K562 (cell line): ENCODE data around the gene RPL26. TPM values are rescaled to one million over a fixed set of nuclear protein-coding genes. Genes with fewer than 3 reads are reported as not detected.

Experiments used
- CBX2 ChIP-seq: fragments of 200-600 bp; sonication (generic); IDR thresholded peaks from one replicate; pipeline ENCODE4 v1.6.1; 2012; ENCODE audit warnings: mild to moderate bottlenecking, low read length, inconsistent platforms; ENCODE audit not compliant: insufficient read depth, poor library complexity, severe bottlenecking
- HNRNPUL1 ChIP-seq: fragments of 200-400 bp; formaldehyde crosslinking; IDR thresholded peaks from 2 replicates; pipeline ENCODE4 v1.6.1; 2017; ENCODE audit warnings: low read length
- NCOA1 ChIP-seq: fragments of 450-650 bp; IDR thresholded peaks from 2 replicates; pipeline ENCODE4 v1.6.1; 2016; ENCODE audit warnings: low read depth
- PHB ChIP-seq: fragments of 250-450 bp; sonication (Bioruptor Pico); IDR thresholded peaks from 2 replicates; pipeline ENCODE4 v1.5.0; 2021
- TGIF2 ChIP-seq: sonication (generic); formaldehyde crosslinking; IDR thresholded peaks from 2 replicates; pipeline ENCODE4 v1.8.1; 2022; ENCODE audit warnings: mild to moderate bottlenecking, missing genetic modification reagents, moderate library complexity
- ZBTB1 ChIP-seq: sonication (generic); formaldehyde crosslinking; IDR thresholded peaks from 2 replicates; pipeline ENCODE4 v1.8.1; 2023; ENCODE audit warnings: missing genetic modification reagents, low read depth, mild to moderate bottlenecking, borderline replicate concordance
- polyA plus RNA-seq, 8 experiments: library from polyadenylated mRNA; depleted of rRNA in 4 of 8; stranded (reverse) in 5 of 8; unstranded in 3 of 8; fragments of >200 nt; fragmentation: Nextera tagmentation in 2 of 8; fragmentation: Illumina TruSeq in 1 of 8; extraction: Ambion mirVana in 2 of 8; extraction: Trizol in 1 of 8; gene quantifications; 2 replicates each; pipeline versions ENCODE4 v1.2.1 to v1.2.3, GENCODE V29; 2011 to 2014; ENCODE audit warnings: inconsistent platforms in 1 of 8, missing spikeins in 1 of 8
- total RNA-seq, 7 experiments: library from RNA; depleted of rRNA in 6 of 7; stranded (reverse); fragments of >200 nt in 6 of 7; fragmentation: Illumina TruSeq in 2 of 7; extraction: Trizol in 2 of 7; gene quantifications; 2 replicates each; pipeline versions ENCODE4 v1.2.1 to v1.2.3, GENCODE V29; 2011 to 2021; ENCODE audit warnings: low replicate concordance in 1 of 7
- TF ChIP-seq, protein P1 (sequence below), 3 experiments: fragments of 200-800 bp in 1 of 3; fragments of 250-450 bp in 1 of 3; fragments of 450-650 bp in 1 of 3; sonication (Bioruptor Pico) in 1 of 3; sonication (Bioruptor generic) in 1 of 3; formaldehyde crosslinking in 1 of 3; IDR thresholded peaks; 2 replicates each; pipeline versions ENCODE4 v1.6.1 to v1.8.0; 2016 to 2022; ENCODE audit warnings: mild to moderate bottlenecking in 2 of 3, missing genetic modification characterization in 2 of 3, missing compliant biosample characterization in 1 of 3, moderate library complexity in 1 of 3
- TF ChIP-seq, protein P2 (sequence below): fragments of 250-450 bp; sonication (Bioruptor Pico); IDR thresholded peaks from 2 replicates; pipeline ENCODE4 v1.8.0; 2022; ENCODE audit warnings: moderate library complexity, mild to moderate bottlenecking, inconsistent platforms
- TF ChIP-seq, protein P3 (sequence below): fragments of 200-800 bp; sonication (Bioruptor generic); IDR thresholded peaks from 2 replicates; pipeline ENCODE4 v1.6.1; 2017; ENCODE audit warnings: missing genetic modification characterization, missing compliant biosample characterization

RPL26 gene
- total and polyA plus RNA-seq, 9 of the 15 experiments (the other 6 are each of a cell fraction or from before 2014, with no cell fraction given): 1,474 to 4,074 (median 2,904) TPM

DNA sequence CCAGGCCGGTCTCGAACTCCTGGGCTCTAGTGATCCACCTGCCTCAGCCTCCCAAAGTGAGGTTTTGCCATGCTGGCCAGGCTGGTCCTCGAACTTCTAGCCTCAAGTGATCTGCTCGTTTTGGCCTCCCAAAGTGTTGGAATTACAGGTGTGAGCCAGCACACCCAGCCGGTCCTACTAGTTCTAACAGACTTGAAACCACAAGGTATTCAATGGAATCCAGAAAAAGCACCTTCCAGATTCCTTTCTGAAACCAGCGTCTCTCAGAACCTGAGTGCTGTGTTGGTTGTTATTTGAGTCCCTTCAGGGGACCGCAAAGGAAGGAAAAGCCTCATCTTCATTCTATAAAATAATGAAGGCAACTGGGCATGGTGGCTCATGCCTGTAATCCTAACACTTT is 10.6 kb downstream of the RPL26 start (continued):
- TF ChIP-seq, protein P1, sequence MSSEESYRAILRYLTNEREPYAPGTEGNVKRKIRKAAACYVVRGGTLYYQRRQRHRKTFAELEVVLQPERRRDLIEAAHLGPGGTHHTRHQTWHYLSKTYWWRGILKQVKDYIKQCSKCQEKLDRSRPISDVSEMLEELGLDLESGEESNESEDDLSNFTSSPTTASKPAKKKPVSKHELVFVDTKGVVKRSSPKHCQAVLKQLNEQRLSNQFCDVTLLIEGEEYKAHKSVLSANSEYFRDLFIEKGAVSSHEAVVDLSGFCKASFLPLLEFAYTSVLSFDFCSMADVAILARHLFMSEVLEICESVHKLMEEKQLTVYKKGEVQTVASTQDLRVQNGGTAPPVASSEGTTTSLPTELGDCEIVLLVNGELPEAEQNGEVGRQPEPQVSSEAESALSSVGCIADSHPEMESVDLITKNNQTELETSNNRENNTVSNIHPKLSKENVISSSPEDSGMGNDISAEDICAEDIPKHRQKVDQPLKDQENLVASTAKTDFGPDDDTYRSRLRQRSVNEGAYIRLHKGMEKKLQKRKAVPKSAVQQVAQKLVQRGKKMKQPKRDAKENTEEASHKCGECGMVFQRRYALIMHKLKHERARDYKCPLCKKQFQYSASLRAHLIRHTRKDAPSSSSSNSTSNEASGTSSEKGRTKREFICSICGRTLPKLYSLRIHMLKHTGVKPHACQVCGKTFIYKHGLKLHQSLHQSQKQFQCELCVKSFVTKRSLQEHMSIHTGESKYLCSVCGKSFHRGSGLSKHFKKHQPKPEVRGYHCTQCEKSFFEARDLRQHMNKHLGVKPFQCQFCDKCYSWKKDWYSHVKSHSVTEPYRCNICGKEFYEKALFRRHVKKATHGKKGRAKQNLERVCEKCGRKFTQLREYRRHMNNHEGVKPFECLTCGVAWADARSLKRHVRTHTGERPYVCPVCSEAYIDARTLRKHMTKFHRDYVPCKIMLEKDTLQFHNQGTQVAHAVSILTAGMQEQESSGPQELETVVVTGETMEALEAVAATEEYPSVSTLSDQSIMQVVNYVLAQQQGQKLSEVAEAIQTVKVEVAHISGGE (CRISPR knock-in tag; IDR thresholded peaks at IDR 0.05): no peak
- TF ChIP-seq NCOA1 (no peak), PHB (no peak), HNRNPUL1 (no peak), ZBTB1 (CRISPR knock-in tag) (no peak), TGIF2 (CRISPR knock-in tag) (no peak), CBX2 (no peak)
- TF ChIP-seq, protein P2, sequence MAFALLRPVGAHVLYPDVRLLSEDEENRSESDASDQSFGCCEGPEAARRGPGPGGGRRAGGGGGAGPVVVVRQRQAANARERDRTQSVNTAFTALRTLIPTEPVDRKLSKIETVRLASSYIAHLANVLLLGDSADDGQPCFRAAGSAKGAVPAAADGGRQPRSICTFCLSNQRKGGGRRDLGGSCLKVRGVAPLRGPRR: no peak
- TF ChIP-seq, protein P3, sequence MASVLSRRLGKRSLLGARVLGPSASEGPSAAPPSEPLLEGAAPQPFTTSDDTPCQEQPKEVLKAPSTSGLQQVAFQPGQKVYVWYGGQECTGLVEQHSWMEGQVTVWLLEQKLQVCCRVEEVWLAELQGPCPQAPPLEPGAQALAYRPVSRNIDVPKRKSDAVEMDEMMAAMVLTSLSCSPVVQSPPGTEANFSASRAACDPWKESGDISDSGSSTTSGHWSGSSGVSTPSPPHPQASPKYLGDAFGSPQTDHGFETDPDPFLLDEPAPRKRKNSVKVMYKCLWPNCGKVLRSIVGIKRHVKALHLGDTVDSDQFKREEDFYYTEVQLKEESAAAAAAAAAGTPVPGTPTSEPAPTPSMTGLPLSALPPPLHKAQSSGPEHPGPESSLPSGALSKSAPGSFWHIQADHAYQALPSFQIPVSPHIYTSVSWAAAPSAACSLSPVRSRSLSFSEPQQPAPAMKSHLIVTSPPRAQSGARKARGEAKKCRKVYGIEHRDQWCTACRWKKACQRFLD (CRISPR knock-in tag): no peak
- TF ChIP-seq, all 486 proteins: peak for 0
